Kidney (tissue), 14 donors: Measurements from ENCODE around the gene GUCY2F. TPM values are rescaled to one million over a fixed set of nuclear protein-coding genes. Genes with fewer than 3 reads are reported as not detected.

Experiments
- DNase-seq, 5 donors: peaks; one replicate each; pipeline ENCODE4 v3.0.0-alpha.2; 2013 to 2020
- FAIRE-seq: peaks from 2 replicates; lab custom pipeline; 2012; peaks lifted over from hg19 to GRCh38; lab: Jason Lieb, UNC
- H3K27ac ChIP-seq, 2 donors: one replicate each; pipeline ENCODE4 v1.7.0; 2013; ENCODE audit warnings: low read depth in 2 of 2, low read length in 2 of 2, inconsistent platforms in 1 of 2
- H3K27me3 ChIP-seq: one replicate; pipeline ENCODE4 v1.7.1; 2013; ENCODE audit warnings: low read length, inconsistent platforms; ENCODE audit not compliant: control insufficient read depth, insufficient read depth
- H3K36me3 ChIP-seq, 3 donors: one replicate each; pipeline versions ENCODE4 v1.7.0 to v1.7.1; 2013; ENCODE audit warnings: low read length in 3 of 3, control low read depth in 1 of 3, inconsistent platforms in 1 of 3; ENCODE audit not compliant: insufficient read depth in 3 of 3, control insufficient read depth in 2 of 3
- H3K4me1 ChIP-seq, 3 donors: one replicate each; pipeline versions ENCODE4 v1.7.0 to v1.7.1; 2013; ENCODE audit warnings: low read length in 3 of 3, inconsistent platforms in 1 of 3, low read depth in 1 of 3; ENCODE audit not compliant: control insufficient read depth in 2 of 3, insufficient read depth in 2 of 3
- H3K4me3 ChIP-seq, 3 donors: one replicate each; pipeline versions ENCODE4 v1.7.0 to v1.8.1; 2013; ENCODE audit warnings: low read length in 3 of 3, control low read depth in 1 of 3, inconsistent platforms in 1 of 3
- H3K9ac ChIP-seq, 3 donors: one replicate each; pipeline versions ENCODE4 v1.7.0 to v1.7.1; 2013; ENCODE audit warnings: low read length in 3 of 3, control low read depth in 1 of 3, inconsistent platforms in 1 of 3
- H3K9me3 ChIP-seq, 3 donors: one replicate each; pipeline versions ENCODE4 v1.7.0 to v1.7.1; 2013; ENCODE audit warnings: low read length in 3 of 3, control low read depth in 1 of 3, inconsistent platforms in 1 of 3; ENCODE audit not compliant: control insufficient read depth in 2 of 3, insufficient read depth in 1 of 3
- CTCF ChIP-seq: IDR thresholded peaks from 3 replicates; pipeline ENCODE4 v1.5.1; 2012; ENCODE audit warnings: mild to moderate bottlenecking, moderate library complexity, borderline replicate concordance; ENCODE audit not compliant: insufficient read depth; ENCODE audit errors: extremely low read depth
- intact Hi-C: fragments of 100-400 bp; cut with DNase I; formaldehyde crosslinking; loops from one replicate; pipeline ENCODE4 v1.11.1; 2022
- polyA plus RNA-seq: library from polyadenylated mRNA; stranded (reverse); fragments of 350-450 nt; fragmentation: Illumina TruSeq; extraction: RNeasy Lipid Tissue Mini Kit (QIAGEN cat#74804); gene quantifications from one replicate; pipeline ENCODE4 v1.2.3, GENCODE V29; 2014; ENCODE audit warnings: low read depth, low replicate concordance; ENCODE audit not compliant: insufficient read depth
- total RNA-seq: library from RNA; stranded (reverse); fragmentation: NEBNext Ultra II Directional; extraction: Animal tissue kit (Norgen Biotek cat#: 25700); gene quantifications from one replicate; pipeline ENCODE4 v1.2.1, GENCODE V29; 2021
- donor health status: control.
- donor health status: control.
- donor health status: control.
- donor health status: control.
- donor health status: control.
- donor health status: DM: yes; HTN: yes; CAD: no.
- donor health status: Normal renal cell carcinoma (clear cell type).

GUCY2F gene
- total and polyA plus RNA-seq, 2 donors from 2014 or later, result not detected

- no peak for FAIRE-seq
- H3K9me3 ChIP-seq, result no peaks in the 10 kb centered on the region
Measured at GRCh38 chrX:109357706-109358105, 124.2 kb downstream of the GUCY2F start.

GRCh38 chrX:109356684-109357083, 125.2 kb downstream of the GUCY2F start:
- intact Hi-C loops, result no loop called here
- no peaks in the 10 kb centered on the region for H3K36me3 ChIP-seq

More at GRCh38 chrX:109357706-109358105, 124.2 kb downstream of the GUCY2F start:
- no peak for TF ChIP-seq CTCF
- Histone ChIP-seq H3K36me3 (no peaks in the 10 kb centered on the region), H3K4me3 (no peak overlapping the region), H3K27ac (no peak overlapping the region), H3K9ac (no peak overlapping the region), H3K27me3 (no peaks in the 10 kb centered on the region), H3K4me1 (no peaks in the 10 kb centered on the region)
- intact Hi-C loops, result no loop called here
- no peak for DNase-seq

GRCh38 chrX:109352066-109352588, 129.8 kb downstream of the GUCY2F start:
- no peak overlapping the region for H3K9ac ChIP-seq
- intact Hi-C loops, result no loop called here
- DNase-seq, result peak in 2 of 5 donors; percentile 47 to 76
- H3K27me3 ChIP-seq, result peaks cover 2% of the 10 kb centered on the region
- no peaks in the 10 kb centered on the region for H3K4me1 ChIP-seq
- TF ChIP-seq CTCF, result no peak
- FAIRE-seq, result no peak
- no peaks in the 10 kb centered on the region for H3K36me3 ChIP-seq
- H3K9me3 ChIP-seq, result no peaks in the 10 kb centered on the region
- no peak overlapping the region for H3K27ac ChIP-seq
- H3K4me3 ChIP-seq, result no peak overlapping the region

More at GRCh38 chrX:109356684-109357083, 125.2 kb downstream of the GUCY2F start:
- Histone ChIP-seq H3K9me3 (no peaks in the 10 kb centered on the region), H3K4me3 (no peak overlapping the region), H3K4me1 (no peaks in the 10 kb centered on the region), H3K9ac (no peak overlapping the region), H3K27me3 (peaks cover under 1% of the 10 kb centered on the region), H3K27ac (no peak overlapping the region)
- DNase-seq, result no peak
- FAIRE-seq, result no peak
- TF ChIP-seq CTCF, result no peak

GRCh38 chrX:109351557-109351956, 130.3 kb downstream of the GUCY2F start:
- TF ChIP-seq CTCF, result no peak
- no peaks in the 10 kb centered on the region for H3K9me3 ChIP-seq
- H3K9ac ChIP-seq, result no peak overlapping the region
- H3K4me1 ChIP-seq, result no peaks in the 10 kb centered on the region
- no peak overlapping the region for H3K27ac ChIP-seq
- H3K27me3 ChIP-seq, result peaks cover 2% of the 10 kb centered on the region
- intact Hi-C loops, result no loop called here
- no peaks in the 10 kb centered on the region for H3K36me3 ChIP-seq
- FAIRE-seq (no peak), DNase-seq (no peak)
- H3K4me3 ChIP-seq, result no peak overlapping the region
